ENCODE results near the gene IL19.
"Not testable (repeated sequence)": the region's sequence is repeated elsewhere in the genome, so short reads cannot be mapped to it uniquely, and the experiment has no call there.

The IL19 gene

GRCh38 chr1:206776229-206776628, 5.7 kb downstream of the IL19 start:
- H3K9me3 Mint-ChIP-seq, result no peaks in the 10 kb centered on the region
- no peak for DNase-seq (ENCODE audit: low spot score in 2 of 2)
- no peak overlapping the region for H3K27ac Mint-ChIP-seq
- no peaks in the 10 kb centered on the region for H3K36me3 Mint-ChIP-seq
- no peak for ATAC-seq (ENCODE audit: low read depth)
- no peak overlapping the region for H3K4me3 Mint-ChIP-seq
- no peaks in the 10 kb centered on the region for H3K27me3 Mint-ChIP-seq
- peaks cover 28% of the 10 kb centered on the region for H3K4me1 Mint-ChIP-seq

GRCh38 chr1:206778031-206778430, 7.5 kb downstream of the IL19 start:
- H3K27me3 Mint-ChIP-seq, result no peaks in the 10 kb centered on the region

GRCh38 chr1:206778911-206779310, 8.3 kb downstream of the IL19 start:
- H3K4me3 Mint-ChIP-seq; ATAC-seq (ENCODE audit: low read depth); H3K36me3 Mint-ChIP-seq; H3K27me3 Mint-ChIP-seq; DNase-seq (ENCODE audit: low spot score in 2 of 2); H3K9me3 Mint-ChIP-seq; H3K27ac Mint-ChIP-seq: not testable (repeated sequence)
- peaks cover 17% of the 10 kb centered on the region for H3K4me1 Mint-ChIP-seq

More at GRCh38 chr1:206778031-206778430, 7.5 kb downstream of the IL19 start:
- DNase-seq (ENCODE audit: low spot score in 2 of 2) (no peak), ATAC-seq (ENCODE audit: low read depth) (no peak)
- no peak overlapping the region for H3K4me3 Mint-ChIP-seq
- no peaks in the 10 kb centered on the region for H3K36me3 Mint-ChIP-seq
- no peaks in the 10 kb centered on the region for H3K9me3 Mint-ChIP-seq
- peaks cover 24% of the 10 kb centered on the region for H3K4me1 Mint-ChIP-seq
- no peak overlapping the region for H3K27ac Mint-ChIP-seq

- Mint-ChIP-seq H3K27ac (no peak overlapping the region), H3K4me3 (no peak overlapping the region), H3K36me3 (no peaks in the 10 kb centered on the region), H3K9me3 (no peaks in the 10 kb centered on the region), H3K27me3 (no peaks in the 10 kb centered on the region), H3K4me1 (peaks cover 18% of the 10 kb centered on the region)
- DNase-seq (ENCODE audit: low spot score in 2 of 2) (no peak), ATAC-seq (ENCODE audit: low read depth) (peak; percentile 29)
Measured at GRCh38 chr1:206779638-206780037, 9.1 kb downstream of the IL19 start.

DNA sequence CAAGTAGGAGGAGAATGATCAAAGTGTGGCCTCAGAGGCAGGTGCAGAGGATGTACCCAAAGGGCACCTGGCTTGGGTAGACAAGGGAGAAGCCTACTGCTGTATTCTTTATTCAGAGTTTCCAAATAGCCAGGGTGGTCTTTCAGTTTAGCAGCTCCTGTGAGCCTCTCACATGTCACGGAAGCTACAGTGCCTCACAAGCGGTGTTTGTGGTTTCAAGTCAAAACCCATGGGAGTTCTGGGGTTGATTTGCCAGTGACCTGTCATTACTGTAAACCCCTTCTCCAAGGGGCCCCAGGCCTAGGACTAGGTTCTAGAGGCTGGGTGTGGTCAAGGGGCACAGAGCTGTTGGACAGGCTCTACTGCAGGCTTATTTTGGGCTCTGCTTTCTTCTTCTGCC, 11.9 kb downstream of the IL19 start:
- H3K4me3 Mint-ChIP-seq, result no peak overlapping the region
- H3K36me3 Mint-ChIP-seq, result no peaks in the 10 kb centered on the region
- H3K9me3 Mint-ChIP-seq, result no peaks in the 10 kb centered on the region
- H3K27ac Mint-ChIP-seq, result no peak overlapping the region
- H3K4me1 Mint-ChIP-seq, result peaks cover 34% of the 10 kb centered on the region
- no peak for DNase-seq (ENCODE audit: low spot score in 2 of 2)
- H3K27me3 Mint-ChIP-seq, result no peaks in the 10 kb centered on the region
- ATAC-seq (ENCODE audit: low read depth), result peak; percentile 53

- H3K36me3 Mint-ChIP-seq, result no peaks in the 10 kb centered on the region
- no peak overlapping the region for H3K4me3 Mint-ChIP-seq
- DNase-seq (ENCODE audit: low spot score in 2 of 2) (no peak), ATAC-seq (ENCODE audit: low read depth) (no peak)
- H3K9me3 Mint-ChIP-seq, result no peaks in the 10 kb centered on the region
- H3K4me1 Mint-ChIP-seq, result peaks cover 34% of the 10 kb centered on the region
- H3K27me3 Mint-ChIP-seq, result no peaks in the 10 kb centered on the region
- H3K27ac Mint-ChIP-seq, result no peak overlapping the region
Measured at GRCh38 chr1:206783506-206783905, 12.9 kb downstream of the IL19 start.

- peak overlapping the region; percentile 73 for H3K4me3 Mint-ChIP-seq
- DNase-seq (ENCODE audit: low spot score in 2 of 2) (peak; percentile 58 to 66), ATAC-seq (ENCODE audit: low read depth) (peak; percentile 85)
- peaks cover 34% of the 10 kb centered on the region for H3K4me1 Mint-ChIP-seq
- H3K27ac Mint-ChIP-seq, result peak overlapping the region; percentile 88
- no peaks in the 10 kb centered on the region for H3K36me3 Mint-ChIP-seq
- H3K27me3 Mint-ChIP-seq, result no peaks in the 10 kb centered on the region
- H3K9me3 Mint-ChIP-seq, result no peaks in the 10 kb centered on the region
Measured at GRCh38 chr1:206784471-206784903, 13.9 kb downstream of the IL19 start.

GRCh38 chr1:206785182-206785765, 14.7 kb downstream of the IL19 start:
- Mint-ChIP-seq H3K9me3 (no peaks in the 10 kb centered on the region), H3K4me3 (no peak overlapping the region), H3K4me1 (peaks cover 35% of the 10 kb centered on the region), H3K27ac (peak overlapping the region; percentile 88), H3K36me3 (no peaks in the 10 kb centered on the region), H3K27me3 (no peaks in the 10 kb centered on the region)
- DNase-seq (ENCODE audit: low spot score in 2 of 2) (no peak), ATAC-seq (ENCODE audit: low read depth) (no peak)

- Mint-ChIP-seq H3K4me3 (no peak overlapping the region), H3K9me3 (no peaks in the 10 kb centered on the region), H3K4me1 (peaks cover 42% of the 10 kb centered on the region), H3K27ac (no peak overlapping the region), H3K36me3 (no peaks in the 10 kb centered on the region), H3K27me3 (no peaks in the 10 kb centered on the region)
- ATAC-seq (ENCODE audit: low read depth) (no peak), DNase-seq (ENCODE audit: low spot score in 2 of 2) (no peak)
Measured at GRCh38 chr1:206786212-206786886, 15.8 kb downstream of the IL19 start.

GRCh38 chr1:206787891-206788290, 17.3 kb downstream of the IL19 start:
- ATAC-seq (ENCODE audit: low read depth) (no peak), DNase-seq (ENCODE audit: low spot score in 2 of 2) (no peak)

DNA sequence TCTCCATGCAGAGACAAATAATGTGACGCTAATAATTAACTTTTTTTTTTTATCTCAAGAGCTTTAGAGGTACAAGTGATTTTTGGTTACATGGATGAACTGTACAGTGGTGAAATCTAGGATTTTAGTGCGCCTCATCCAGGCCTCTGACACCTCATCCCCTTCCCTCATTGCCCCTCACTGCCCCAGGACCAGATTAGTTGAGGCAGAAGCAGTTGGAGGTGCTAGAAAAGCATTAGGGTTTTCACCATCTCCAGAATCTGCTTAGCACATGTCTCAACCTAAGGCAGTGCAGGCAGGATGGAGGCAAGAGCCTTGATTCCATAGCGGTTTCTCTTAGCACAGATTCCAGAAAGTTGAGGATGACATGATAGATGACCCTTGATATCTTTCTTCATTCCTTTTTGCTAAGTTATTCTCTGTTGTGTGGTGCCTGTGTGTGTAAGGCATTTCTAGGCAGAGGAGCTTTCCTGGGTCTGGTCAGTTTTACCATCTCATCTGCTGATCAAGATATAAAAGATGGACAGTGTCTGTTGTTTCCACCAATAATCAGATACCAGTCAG, 18.0 kb downstream of the IL19 start:
- Mint-ChIP-seq H3K27me3 (no peaks in the 10 kb centered on the region), H3K36me3 (no peaks in the 10 kb centered on the region), H3K9me3 (no peaks in the 10 kb centered on the region), H3K27ac (peak overlapping the region; percentile 39), H3K4me3 (no peak overlapping the region), H3K4me1 (peaks cover 41% of the 10 kb centered on the region)
- ATAC-seq (ENCODE audit: low read depth), result no peak
- DNase-seq (ENCODE audit: low spot score in 2 of 2), result no peak

More at GRCh38 chr1:206787891-206788290, 17.3 kb downstream of the IL19 start:
- Mint-ChIP-seq H3K27me3 (no peaks in the 10 kb centered on the region), H3K36me3 (no peaks in the 10 kb centered on the region), H3K4me1 (peaks cover 37% of the 10 kb centered on the region), H3K27ac (no peak overlapping the region), H3K9me3 (no peaks in the 10 kb centered on the region), H3K4me3 (no peak overlapping the region)

GRCh38 chr1:206790502-206791250, 20.1 kb downstream of the IL19 start:
- Mint-ChIP-seq H3K4me1 (peaks cover 40% of the 10 kb centered on the region), H3K27me3 (no peaks in the 10 kb centered on the region), H3K27ac (peak overlapping the region; percentile 83), H3K36me3 (peaks cover 2% of the 10 kb centered on the region), H3K4me3 (peak overlapping the region; percentile 50), H3K9me3 (no peaks in the 10 kb centered on the region)
- DNase-seq (ENCODE audit: low spot score in 2 of 2) (no peak), ATAC-seq (ENCODE audit: low read depth) (peak; percentile 71)

- Mint-ChIP-seq H3K27me3 (no peaks in the 10 kb centered on the region), H3K4me1 (peaks cover 29% of the 10 kb centered on the region), H3K36me3 (peaks cover 2% of the 10 kb centered on the region), H3K27ac (peak overlapping the region; percentile 86), H3K4me3 (no peak overlapping the region), H3K9me3 (no peaks in the 10 kb centered on the region)
- ATAC-seq (ENCODE audit: low read depth) (peak; percentile 28), DNase-seq (ENCODE audit: low spot score in 2 of 2) (no peak)
Measured at GRCh38 chr1:206792939-206793607, 22.5 kb downstream of the IL19 start.

GRCh38 chr1:206793620-206794019, 23.0 kb downstream of the IL19 start:
- peak overlapping the region; percentile 86 for H3K27ac Mint-ChIP-seq
- peaks cover 2% of the 10 kb centered on the region for H3K36me3 Mint-ChIP-seq
- H3K27me3 Mint-ChIP-seq, result no peaks in the 10 kb centered on the region
- peaks cover 29% of the 10 kb centered on the region for H3K4me1 Mint-ChIP-seq
- DNase-seq (ENCODE audit: low spot score in 2 of 2) (no peak), ATAC-seq (ENCODE audit: low read depth) (no peak)
- H3K9me3 Mint-ChIP-seq, result no peaks in the 10 kb centered on the region
- no peak overlapping the region for H3K4me3 Mint-ChIP-seq
